IMR-90 (cell line): ENCODE data around the gene SLC48A1.

Source experiments
- BHLHE40 ChIP-seq: fragments of 150-350 bp; IDR thresholded peaks from 2 replicates; pipeline ENCODE4 v1.6.1; 2016; ENCODE audit warnings: mild to moderate bottlenecking, low read depth, low read length
- FOS ChIP-seq: fragments of 150-350 bp; IDR thresholded peaks from 2 replicates; pipeline ENCODE4 v1.6.1; 2016; ENCODE audit warnings: low read depth, low read length
- MAFK ChIP-seq: IDR thresholded peaks from 2 replicates; pipeline ENCODE4 v1.6.1; 2012; ENCODE audit warnings: low read depth, low read length, improper control_type of control experiment
- MXI1 ChIP-seq: IDR thresholded peaks from 2 replicates; pipeline ENCODE4 v1.6.1; 2012; ENCODE audit warnings: low read depth, mild to moderate bottlenecking, low read length, moderate library complexity, borderline replicate concordance
- POLR2A ChIP-seq: IDR thresholded peaks from 2 replicates; pipeline ENCODE4 v1.6.1; 2012; ENCODE audit warnings: mild to moderate bottlenecking, low read depth, low read length
- RCOR1 ChIP-seq: IDR thresholded peaks from 2 replicates; pipeline ENCODE4 v1.6.1; 2012; ENCODE audit warnings: mild to moderate bottlenecking, low read length, improper control_type of control experiment; ENCODE audit not compliant: insufficient replicate concordance
- SMC3 ChIP-seq: fragments of 150-350 bp; IDR thresholded peaks from 2 replicates; pipeline ENCODE4 v1.6.1; 2016; ENCODE audit warnings: low read depth, mild to moderate bottlenecking, antibody characterized with exemption, low read length, moderate library complexity
- TF ChIP-seq, protein P1 (sequence below): conservative IDR thresholded peaks from 2 replicates; pipeline ENCODE4 v1.5.1; 2012; ENCODE audit warnings: mild to moderate bottlenecking, low read depth, low read length, improper control_type of control experiment

DNA sequence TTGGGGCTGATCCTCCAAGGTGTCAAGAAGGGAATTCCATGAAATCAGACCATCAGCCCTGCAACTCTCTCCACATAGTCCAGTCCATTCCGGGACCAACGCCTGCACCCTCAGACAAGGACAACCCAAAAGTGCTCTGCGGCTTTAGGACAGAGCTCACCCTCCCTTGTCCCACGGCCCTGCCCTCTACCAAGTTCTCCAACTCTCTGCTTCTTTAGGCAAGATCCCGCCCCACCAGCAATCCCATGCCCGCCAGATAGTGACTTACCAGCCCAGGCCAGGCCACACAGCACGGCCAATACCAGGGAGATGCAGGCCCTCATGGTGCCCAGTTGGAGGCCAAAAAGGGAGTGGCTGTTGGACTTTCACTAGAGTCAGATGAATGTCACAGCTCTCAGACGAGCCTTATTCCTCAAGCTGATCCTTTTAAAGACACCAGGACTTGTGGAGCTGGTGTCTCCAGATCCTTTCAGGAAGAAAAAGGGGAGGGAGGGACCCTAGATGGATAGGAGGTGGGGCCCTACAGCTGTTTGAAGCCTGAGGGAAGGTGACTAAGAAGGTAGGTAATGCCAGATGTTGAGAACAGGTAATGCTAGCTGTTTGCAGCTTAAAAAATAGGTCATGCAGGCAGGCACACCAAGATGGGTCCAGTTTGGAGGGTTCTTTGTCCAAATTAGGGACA lies 47.8 kb upstream of the SLC48A1 start, which contains the start of gene ENDOU:
- TF ChIP-seq, protein P1, sequence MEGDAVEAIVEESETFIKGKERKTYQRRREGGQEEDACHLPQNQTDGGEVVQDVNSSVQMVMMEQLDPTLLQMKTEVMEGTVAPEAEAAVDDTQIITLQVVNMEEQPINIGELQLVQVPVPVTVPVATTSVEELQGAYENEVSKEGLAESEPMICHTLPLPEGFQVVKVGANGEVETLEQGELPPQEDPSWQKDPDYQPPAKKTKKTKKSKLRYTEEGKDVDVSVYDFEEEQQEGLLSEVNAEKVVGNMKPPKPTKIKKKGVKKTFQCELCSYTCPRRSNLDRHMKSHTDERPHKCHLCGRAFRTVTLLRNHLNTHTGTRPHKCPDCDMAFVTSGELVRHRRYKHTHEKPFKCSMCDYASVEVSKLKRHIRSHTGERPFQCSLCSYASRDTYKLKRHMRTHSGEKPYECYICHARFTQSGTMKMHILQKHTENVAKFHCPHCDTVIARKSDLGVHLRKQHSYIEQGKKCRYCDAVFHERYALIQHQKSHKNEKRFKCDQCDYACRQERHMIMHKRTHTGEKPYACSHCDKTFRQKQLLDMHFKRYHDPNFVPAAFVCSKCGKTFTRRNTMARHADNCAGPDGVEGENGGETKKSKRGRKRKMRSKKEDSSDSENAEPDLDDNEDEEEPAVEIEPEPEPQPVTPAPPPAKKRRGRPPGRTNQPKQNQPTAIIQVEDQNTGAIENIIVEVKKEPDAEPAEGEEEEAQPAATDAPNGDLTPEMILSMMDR = no peak
- TF ChIP-seq MXI1 (no peak), MAFK (no peak), POLR2A (no peak), FOS (no peak), SMC3 (no peak), RCOR1 (no peak), BHLHE40 (no peak)
